Adrenal gland (tissue), 12 donors: Measurements from ENCODE around the gene SLC9A2. TPM values are rescaled to one million over a fixed set of nuclear protein-coding genes. Genes with fewer than 3 reads are reported as not detected.

Experiments
- DNase-seq, 7 donors: peaks; one replicate each; pipeline ENCODE4 v3.0.0-alpha.2; 2019 to 2020
- H3K27ac ChIP-seq, 5 donors: fragments of 200-600 bp; sonication (generic) in 4 of 5; 1 replicate in 3 of 5; 2 replicates in 2 of 5; pipeline versions ENCODE4 v1.5.1 to v1.8.0; 2016 to 2020; ENCODE audit warnings: mild to moderate bottlenecking in 1 of 5
- H3K27me3 ChIP-seq: fragments of 200-600 bp; 2 replicates; pipeline ENCODE4 v1.8.0; 2021
- H3K36me3 ChIP-seq, 2 donors: fragments of 200-600 bp; replicated peaks in 1 of 2; 1 replicate in 1 of 2; 2 replicates in 1 of 2; pipeline versions ENCODE4 v1.5.1 to v1.8.0; 2018 to 2022
- H3K4me1 ChIP-seq, 2 donors: fragments of 200-600 bp; replicated peaks in 1 of 2; 1 replicate in 1 of 2; 2 replicates in 1 of 2; pipeline versions ENCODE4 v1.5.1 to v1.8.0; 2018 to 2021
- H3K4me3 ChIP-seq, 4 donors: fragments of 200-600 bp; sonication (generic) in 3 of 4; one replicate each; pipeline ENCODE4 v1.5.1; 2016 to 2018
- H3K9me3 ChIP-seq, 3 donors: fragments of 200-600 bp; sonication (generic) in 1 of 3; replicated peaks in 1 of 3; 1 replicate in 2 of 3; 2 replicates in 1 of 3; pipeline versions ENCODE4 v1.5.1 to v1.8.0; 2016 to 2021
- CTCF ChIP-seq, 6 experiments: fragments of 450-650 bp in 4 of 6; fragments of 200-600 bp in 2 of 6; sonication (generic) in 1 of 6; IDR thresholded peaks; 1 replicate in 5 of 6; 2 replicates in 1 of 6; pipeline versions ENCODE4 v1.5.1 to v1.8.0; 2016 to 2021; ENCODE audit warnings: antibody characterized with exemption in 6 of 6, mild to moderate bottlenecking in 2 of 6, moderate library complexity in 1 of 6
- POLR2A ChIP-seq, 2 donors: fragments of 450-650 bp; IDR thresholded peaks; one replicate each; pipeline ENCODE4 v1.6.1; 2017; ENCODE audit warnings: antibody characterized with exemption in 2 of 2, mild to moderate bottlenecking in 2 of 2, moderate library complexity in 1 of 2
- WGBS, 4 donors: extraction: QIAGEN DNeasy Blood & Tissue Kit in 2 of 4; methylation state at CpG; one replicate each; pipeline versions ENCODE4 v1.1.5 to v1.1.7; 2013 to 2017; 5-methylcytosine and 5-hydroxymethylcytosine counted together
- intact Hi-C, 2 donors: fragments of 100-400 bp; cut with DNase I; formaldehyde crosslinking; loops; one replicate each; pipeline versions ENCODE4 v1.14.1 to v1.15.0; 2022 to 2023
- polyA plus RNA-seq, 3 donors: library from polyadenylated mRNA; stranded (reverse); fragments of 200-250 nt in 2 of 3; fragments of 350-450 nt in 1 of 3; fragmentation: Illumina TruSeq in 1 of 3; extraction: RNeasy Lipid Tissue Mini Kit (QIAGEN cat#74804) in 1 of 3; gene quantifications; one replicate each; pipeline ENCODE4 v1.2.3, GENCODE V29; 2013 to 2014
- total RNA-seq, 9 donors: library from RNA; depleted of rRNA in 4 of 9; stranded (reverse); fragments of >200 nt in 4 of 9; fragments of 120-200 nt in 1 of 9; fragmentation: NEBNext Ultra II Directional in 1 of 9; extraction: Animal tissue kit (Norgen Biotek cat#: 25700) in 1 of 9; gene quantifications; one replicate each; pipeline versions ENCODE4 v1.1.0 to v1.2.4, GENCODE V29; 2013 to 2023
- donor health status: healthy with polysubstance abuse.
- donor health status: Bipolar disorder and iron deficiency.
- donor health status: DM: yes; HTN: yes; CAD: no.
- donor health status: DM: no; HTN: no; CAD: no.
- donor health status: DM: no; HTN: no; CAD: no.
- donor health status: DM: yes; HTN: yes; CAD: no.

Gene SLC9A2
- total and polyA plus RNA-seq, 12 donors, result 0.03 to 2.1 (median 0.28) TPM; not detected in 2

GRCh38 chr2:102603904-102604303, 15.4 kb upstream of the SLC9A2 start:
- DNase-seq, result no peak
- H3K27me3 ChIP-seq, result no peaks in the 10 kb centered on the region
- H3K9me3 ChIP-seq, result no peaks in the 10 kb centered on the region
- H3K4me3 ChIP-seq, result no peak overlapping the region
- no peak for TF ChIP-seq CTCF (IDR thresholded peaks at IDR 0.05)
- peaks cover 0 to 11% of the 10 kb centered on the region in 2 donors for H3K4me1 ChIP-seq
- no peaks in the 10 kb centered on the region for H3K36me3 ChIP-seq
- WGBS, 4 donors, result 84 to 87% (median 86%) methylated on average over 4 of the region's 4 CpGs
- H3K27ac ChIP-seq, result no peak overlapping the region
- intact Hi-C loops, result no loop called here

DNA sequence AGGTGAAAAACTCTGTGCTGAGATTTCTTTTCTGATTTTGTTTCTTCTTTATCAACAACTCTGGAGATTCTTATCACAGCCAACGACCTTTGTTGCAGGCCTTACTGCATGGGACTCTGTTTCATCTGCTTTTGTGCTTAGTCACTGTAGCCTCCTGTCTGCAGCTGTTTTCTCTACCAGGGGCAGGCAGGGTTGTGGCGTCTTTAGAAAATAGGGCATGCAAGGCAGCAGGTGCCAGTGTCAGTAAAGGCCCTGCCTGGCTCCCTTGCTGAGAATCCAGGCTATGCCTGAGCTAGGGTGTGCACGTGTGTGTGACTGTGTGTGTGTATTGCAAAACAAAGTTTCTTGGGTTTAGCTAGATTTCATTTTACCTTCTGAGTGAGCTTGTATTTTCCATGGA, 14.6 kb upstream of the SLC9A2 start:
- Histone ChIP-seq H3K36me3 (no peaks in the 10 kb centered on the region), H3K27ac (no peak overlapping the region), H3K9me3 (no peaks in the 10 kb centered on the region), H3K4me1 (peaks cover 0 to 11% of the 10 kb centered on the region in 2 donors), H3K27me3 (no peaks in the 10 kb centered on the region), H3K4me3 (no peak overlapping the region)
- TF ChIP-seq POLR2A (IDR thresholded peaks at IDR 0.05) (no peak), CTCF (IDR thresholded peaks at IDR 0.05) (no peak)
- 18 to 28% (median 26%) methylated on average over 3 of the region's 3 CpGs for WGBS, 4 donors
- intact Hi-C loops, result no loop called here
- peak in 6 of 7 donors; percentile 29 to 63 (median 41) for DNase-seq

GRCh38 chr2:102606353-102606752, 13.0 kb upstream of the SLC9A2 start:
- WGBS, 4 donors, result 25 to 78% (median 48%) methylated on average over 1 of the region's 1 CpG

More at GRCh38 chr2:102606353-102606752, 13.0 kb upstream of the SLC9A2 start:
- no peak for TF ChIP-seq CTCF (IDR thresholded peaks at IDR 0.05)
- no peak for TF ChIP-seq POLR2A (IDR thresholded peaks at IDR 0.05)
- intact Hi-C loops, result no loop called here
- Histone ChIP-seq H3K4me1 (peaks cover 0 to 11% of the 10 kb centered on the region in 2 donors), H3K9me3 (no peaks in the 10 kb centered on the region), H3K4me3 (no peak overlapping the region), H3K36me3 (no peaks in the 10 kb centered on the region), H3K27ac (peak overlapping the region in 1 of 5 donors; percentile 3), H3K27me3 (no peaks in the 10 kb centered on the region)
- DNase-seq, result peak in 3 of 7 donors; percentile 13 to 23 (median 19)
